T-helper 1 cell treated with Interleukin-12 subunit alpha and Interleukin-12 subunit beta and Interleukin-4 antibody, amounts not matched to agents 30 μg/mL and 1 μg/mL, for 36 hours (primary cell): ENCODE results near the gene LHPP.
"Not testable (repeated sequence)": the region's sequence is repeated elsewhere in the genome, so short reads cannot be mapped to it uniquely, and the experiment has no call there.

Experiments used
- H3K27ac Mint-ChIP-seq: one replicate; pipeline ENCODE4 v1.8.0; 2021; ENCODE audit warnings: mild to moderate bottlenecking, mixed read lengths
- H3K27me3 Mint-ChIP-seq: one replicate; pipeline ENCODE4 v1.8.0; 2021; ENCODE audit warnings: low read depth, mixed read lengths
- H3K36me3 Mint-ChIP-seq: one replicate; pipeline ENCODE4 v1.8.0; 2021; ENCODE audit warnings: low read depth, mixed read lengths
- H3K4me1 Mint-ChIP-seq: one replicate; pipeline ENCODE4 v1.8.0; 2021; ENCODE audit warnings: low read depth, mixed read lengths
- H3K4me3 Mint-ChIP-seq: one replicate; pipeline ENCODE4 v1.8.0; 2021; ENCODE audit warnings: mild to moderate bottlenecking, moderate library complexity, mixed read lengths
- H3K9me3 Mint-ChIP-seq: one replicate; pipeline ENCODE4 v1.8.0; 2021; ENCODE audit warnings: mixed read lengths

The LHPP gene

GRCh38 chr10:124430077-124430476 lies 31.5 kb upstream of the LHPP start:
- Mint-ChIP-seq H3K9me3 (no peaks in the 10 kb centered on the region), H3K4me3 (no peak overlapping the region), H3K4me1 (no peaks in the 10 kb centered on the region), H3K27ac (no peak overlapping the region), H3K36me3 (no peaks in the 10 kb centered on the region), H3K27me3 (peaks cover 14% of the 10 kb centered on the region)

DNA sequence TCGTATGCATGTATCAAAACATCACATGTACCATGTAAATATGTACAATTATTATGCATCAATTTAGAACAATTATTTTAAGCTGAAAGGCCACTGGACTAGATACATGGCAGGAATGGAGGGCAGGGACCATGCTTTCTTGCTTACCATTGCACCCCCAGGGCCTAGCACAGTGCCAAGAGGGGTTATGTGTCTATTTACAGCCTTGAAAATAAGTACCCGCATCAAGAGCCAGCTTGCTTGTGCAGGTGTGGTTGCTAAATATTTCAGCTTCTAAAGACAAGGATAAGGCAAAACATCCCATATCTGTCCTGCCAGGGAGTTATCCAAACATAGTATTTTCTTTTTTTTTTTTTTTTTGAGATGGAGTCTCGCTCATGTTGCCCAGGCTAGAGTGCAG lies 28.2 kb upstream of the LHPP start:
- Mint-ChIP-seq H3K4me1 (no peaks in the 10 kb centered on the region), H3K36me3 (no peaks in the 10 kb centered on the region), H3K27ac (no peak overlapping the region), H3K27me3 (peaks cover 11% of the 10 kb centered on the region), H3K4me3 (no peak overlapping the region), H3K9me3 (no peaks in the 10 kb centered on the region)

DNA sequence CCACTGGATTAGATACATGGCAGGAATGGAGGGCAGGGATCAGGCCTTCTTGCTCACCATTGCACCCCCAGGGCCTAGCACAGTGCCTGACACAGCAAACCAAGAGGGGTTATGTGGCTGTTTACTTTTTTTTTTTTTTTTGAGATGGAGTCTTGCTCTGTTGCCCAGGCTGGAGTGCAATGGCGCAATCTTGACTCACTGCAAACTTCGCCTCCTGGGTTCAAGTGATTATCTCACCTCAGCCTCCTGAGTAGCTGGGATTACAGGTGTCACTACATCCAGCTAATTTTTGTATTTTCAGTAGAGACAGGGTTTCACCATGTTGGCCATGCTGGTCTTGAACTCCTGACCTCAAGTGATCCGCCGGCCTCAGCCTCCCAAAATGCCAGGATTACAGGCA lies 25.9 kb upstream of the LHPP start:
- H3K4me3 Mint-ChIP-seq, H3K36me3 Mint-ChIP-seq, H3K9me3 Mint-ChIP-seq, H3K4me1 Mint-ChIP-seq, H3K27me3 Mint-ChIP-seq, H3K27ac Mint-ChIP-seq: not testable (repeated sequence)

- no peaks in the 10 kb centered on the region for H3K4me1 Mint-ChIP-seq
- H3K9me3 Mint-ChIP-seq, result no peaks in the 10 kb centered on the region
- no peak overlapping the region for H3K4me3 Mint-ChIP-seq
- H3K27me3 Mint-ChIP-seq, result peaks cover 9% of the 10 kb centered on the region
- H3K36me3 Mint-ChIP-seq, result no peaks in the 10 kb centered on the region
- no peak overlapping the region for H3K27ac Mint-ChIP-seq
These were observed 25.4 kb upstream of the LHPP start for GRCh38 chr10:124436191-124436638.

DNA sequence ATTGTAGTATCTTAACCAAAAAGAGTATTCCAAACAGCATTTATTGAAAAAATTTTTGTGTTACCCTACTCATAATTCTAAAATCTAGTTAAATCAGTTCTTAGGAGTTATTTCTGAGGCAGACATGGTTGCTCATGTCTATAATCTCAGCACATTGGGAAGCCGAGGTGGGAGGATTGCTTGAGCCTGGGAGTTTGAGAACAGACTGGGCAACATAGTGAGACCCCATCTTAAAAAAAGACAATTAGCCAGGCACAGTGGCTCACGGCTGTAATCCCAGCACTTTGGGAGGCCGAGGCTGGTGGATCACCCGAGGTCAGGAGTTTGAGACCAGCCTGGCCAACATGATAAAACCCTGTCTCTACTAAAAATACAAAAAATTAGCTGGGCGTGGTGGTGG lies 19.9 kb upstream of the LHPP start:
- peaks cover 33% of the 10 kb centered on the region for H3K27me3 Mint-ChIP-seq
- not testable (repeated sequence) for H3K36me3 Mint-ChIP-seq, H3K27ac Mint-ChIP-seq, H3K4me3 Mint-ChIP-seq, H3K4me1 Mint-ChIP-seq, H3K9me3 Mint-ChIP-seq

DNA sequence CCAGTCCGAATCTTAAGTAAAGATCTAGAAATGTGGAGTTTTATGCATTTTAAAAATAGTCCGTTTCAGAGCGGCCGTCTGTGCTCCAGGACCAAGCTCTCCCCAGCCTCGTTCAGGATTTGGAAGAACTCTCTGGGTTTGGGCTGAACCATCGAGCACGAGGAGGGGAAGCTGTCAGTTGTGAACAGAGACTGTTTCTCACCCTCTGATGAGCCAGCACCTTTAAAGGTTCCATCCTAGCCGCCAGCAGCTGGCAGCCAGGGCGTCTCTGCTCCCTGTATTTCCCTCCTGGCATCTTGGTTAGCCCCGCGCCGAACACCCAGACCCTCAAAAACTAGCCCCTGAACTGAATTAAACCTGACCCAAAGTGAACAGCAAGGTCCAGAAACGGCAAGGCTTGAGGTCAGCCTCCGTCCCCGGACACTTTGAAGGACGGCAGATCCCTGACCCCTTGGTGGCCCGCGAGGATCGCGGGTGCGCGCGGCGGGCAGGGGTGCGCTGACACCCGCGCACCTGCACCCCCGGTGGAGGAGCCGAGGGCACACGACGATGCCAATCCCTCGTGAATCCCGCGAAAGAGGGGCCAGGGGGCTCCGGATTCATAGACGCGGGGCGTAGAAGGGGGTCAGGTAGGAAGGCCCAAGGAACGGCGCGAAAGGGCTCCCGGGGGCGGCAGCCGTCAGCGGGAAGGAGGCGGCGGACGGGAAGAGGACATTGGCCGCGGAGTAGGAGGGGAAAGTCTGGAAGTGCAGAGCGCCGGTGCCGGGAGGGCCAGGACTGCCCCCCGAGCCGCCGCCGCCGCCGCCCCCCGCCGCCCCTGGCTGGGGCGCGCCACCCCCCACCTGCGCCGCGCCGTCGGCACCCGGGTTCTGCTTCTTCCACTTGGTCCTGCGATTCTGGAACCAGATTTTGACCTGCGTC lies 14.5 kb upstream of the LHPP start:
- H3K4me3 Mint-ChIP-seq, result no peak overlapping the region
- H3K27ac Mint-ChIP-seq, result no peak overlapping the region
- H3K9me3 Mint-ChIP-seq, result no peaks in the 10 kb centered on the region
- H3K4me1 Mint-ChIP-seq, result peaks cover 7% of the 10 kb centered on the region
- H3K36me3 Mint-ChIP-seq, result peaks cover 2% of the 10 kb centered on the region
- peaks cover 68% of the 10 kb centered on the region for H3K27me3 Mint-ChIP-seq

DNA sequence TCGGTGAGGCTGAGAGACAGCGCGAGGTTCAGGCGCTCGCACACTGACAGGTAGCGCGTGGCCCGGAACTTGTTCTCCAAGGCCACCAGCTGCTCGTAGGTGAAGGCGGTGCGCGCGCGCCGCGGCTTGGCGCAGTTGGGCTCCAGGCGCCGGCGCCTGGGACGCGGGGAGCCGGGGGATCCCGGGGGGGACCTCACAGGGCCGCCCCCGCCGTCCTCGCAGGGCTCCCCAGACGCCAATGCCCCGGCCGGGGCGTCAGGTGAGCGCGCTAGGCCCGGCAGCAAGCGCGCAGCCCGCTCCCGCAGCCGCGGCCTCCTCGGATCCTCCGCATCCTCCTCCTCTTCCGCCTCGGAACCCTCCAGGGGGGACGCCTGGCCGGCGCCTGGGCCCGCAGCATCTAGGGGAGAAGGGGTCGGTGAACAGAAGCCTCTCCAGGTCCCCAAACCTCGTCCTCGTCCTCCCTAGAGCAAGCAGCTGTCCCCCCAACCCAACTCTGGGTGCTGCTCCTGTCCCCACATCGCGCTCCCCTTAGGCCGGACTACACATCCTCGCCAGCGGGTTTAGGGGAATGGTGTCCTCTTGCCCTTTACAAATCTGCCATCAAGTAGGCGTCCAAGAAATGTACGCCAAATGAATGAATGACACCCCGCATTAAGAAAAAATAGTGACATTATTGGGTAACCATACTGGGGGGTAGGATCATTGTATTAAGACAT lies 13.7 kb upstream of the LHPP start:
- Mint-ChIP-seq H3K9me3 (no peaks in the 10 kb centered on the region), H3K4me3 (peak overlapping the region; percentile 10), H3K27me3 (peaks cover 76% of the 10 kb centered on the region), H3K36me3 (peaks cover 2% of the 10 kb centered on the region), H3K27ac (peak overlapping the region; percentile 20), H3K4me1 (peaks cover 7% of the 10 kb centered on the region)

GRCh38 chr10:124448696-124449169 lies 12.9 kb upstream of the LHPP start:
- H3K9me3 Mint-ChIP-seq, result no peaks in the 10 kb centered on the region
- peaks cover 76% of the 10 kb centered on the region for H3K27me3 Mint-ChIP-seq
- H3K27ac Mint-ChIP-seq, result no peak overlapping the region
- no peak overlapping the region for H3K4me3 Mint-ChIP-seq
- peaks cover 2% of the 10 kb centered on the region for H3K36me3 Mint-ChIP-seq
- peaks cover 7% of the 10 kb centered on the region for H3K4me1 Mint-ChIP-seq

GRCh38 chr10:124449170-124450011 lies 12.2 kb upstream of the LHPP start:
- H3K27ac Mint-ChIP-seq, result no peak overlapping the region
- no peak overlapping the region for H3K4me3 Mint-ChIP-seq

DNA sequence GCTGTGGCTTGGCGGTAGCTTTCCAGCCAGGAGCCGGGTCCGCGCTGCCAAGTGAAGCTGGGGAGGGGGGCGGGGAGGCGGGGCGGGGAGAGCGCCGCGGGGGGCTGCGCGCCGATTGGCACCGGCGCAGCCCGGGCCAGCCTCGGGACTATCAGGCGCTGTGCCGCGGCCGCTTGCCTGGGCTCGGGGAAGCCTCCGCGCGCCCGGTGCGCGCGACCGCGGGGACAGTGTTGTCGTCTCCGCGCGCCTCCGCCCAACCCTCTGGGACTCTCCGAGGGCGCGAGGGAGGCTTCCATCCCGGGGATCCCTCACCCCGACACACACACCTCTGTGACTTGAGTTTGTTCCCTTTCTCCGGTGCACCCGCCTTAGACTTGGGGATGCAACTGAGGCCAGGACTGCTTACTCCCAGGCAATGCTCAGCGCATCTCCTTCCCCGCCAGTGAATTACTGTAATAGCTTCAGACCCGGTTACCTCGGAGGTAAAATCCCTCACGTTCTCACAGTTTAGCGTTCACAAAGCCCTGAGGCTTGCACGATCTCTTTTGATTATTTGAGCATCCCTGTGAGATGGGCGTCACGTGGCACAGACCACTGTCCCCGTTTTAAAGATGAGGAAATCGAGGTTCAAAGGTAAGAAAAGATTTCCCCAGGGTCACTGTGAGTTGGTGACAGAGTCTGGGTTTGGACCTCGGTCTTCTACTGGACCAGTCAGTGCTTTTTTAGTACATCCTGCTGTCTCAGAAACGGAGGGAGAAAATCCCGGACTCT lies 11.4 kb upstream of the LHPP start, which contains the start of gene NKX1-2:
Gene NKX1-2 (minus strand): TSS at position 24 of the 771 bp plus-strand sequence. CDS start 92 bp downstream, outside the sequence.
- H3K4me3 Mint-ChIP-seq, result peak within 1 kb of the TSS; percentile 14
- H3K4me1 Mint-ChIP-seq, result peaks cover 7% of the 10 kb centered on the region
- no peaks in the 10 kb centered on the region for H3K9me3 Mint-ChIP-seq
- H3K36me3 Mint-ChIP-seq, result peaks cover 2% of the 10 kb centered on the region
- H3K27ac Mint-ChIP-seq, result no peak within 1 kb of the TSS
- peaks cover 85% of the 10 kb centered on the region for H3K27me3 Mint-ChIP-seq

More at GRCh38 chr10:124449170-124450011, 12.2 kb upstream of the LHPP start:
- Mint-ChIP-seq H3K27me3 (peaks cover 83% of the 10 kb centered on the region), H3K36me3 (peaks cover 2% of the 10 kb centered on the region), H3K9me3 (no peaks in the 10 kb centered on the region), H3K4me1 (peaks cover 7% of the 10 kb centered on the region)

GRCh38 chr10:124450783-124451057 lies 10.9 kb upstream of the LHPP start:
- Mint-ChIP-seq H3K27me3 (peaks cover 85% of the 10 kb centered on the region), H3K4me3 (no peak overlapping the region), H3K9me3 (no peaks in the 10 kb centered on the region), H3K4me1 (peaks cover 7% of the 10 kb centered on the region), H3K36me3 (peaks cover 2% of the 10 kb centered on the region), H3K27ac (no peak overlapping the region)

DNA sequence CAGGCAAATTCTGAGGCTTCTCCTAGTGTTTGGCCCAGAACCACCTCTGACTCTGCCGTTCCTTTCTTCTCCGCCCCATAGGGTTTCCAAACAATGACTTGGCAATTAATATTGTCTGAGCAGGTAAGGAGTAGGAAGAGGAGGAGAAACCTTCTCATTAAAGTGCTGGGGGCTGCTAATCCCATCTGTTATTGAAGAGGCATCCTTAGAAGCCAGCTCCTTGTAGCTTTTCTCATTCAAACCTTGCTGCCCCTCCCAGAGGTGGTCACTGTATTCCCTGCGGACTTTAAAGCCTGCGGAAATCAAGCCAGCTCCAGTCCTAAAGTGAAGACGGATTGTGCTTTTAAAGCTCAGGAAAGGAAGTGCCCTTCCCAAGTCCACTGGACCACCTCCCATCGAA lies 10.3 kb upstream of the LHPP start:
- Mint-ChIP-seq H3K27me3 (peaks cover 85% of the 10 kb centered on the region), H3K4me1 (peaks cover 7% of the 10 kb centered on the region), H3K36me3 (peaks cover 2% of the 10 kb centered on the region), H3K9me3 (no peaks in the 10 kb centered on the region), H3K4me3 (no peak overlapping the region), H3K27ac (no peak overlapping the region)

- no peak overlapping the region for H3K4me3 Mint-ChIP-seq
- H3K9me3 Mint-ChIP-seq, result no peaks in the 10 kb centered on the region
- no peaks in the 10 kb centered on the region for H3K36me3 Mint-ChIP-seq
- H3K27ac Mint-ChIP-seq, result no peak overlapping the region
- peaks cover 68% of the 10 kb centered on the region for H3K27me3 Mint-ChIP-seq
- H3K4me1 Mint-ChIP-seq, result peaks cover 4% of the 10 kb centered on the region
These were observed 7.5 kb upstream of the LHPP start for GRCh38 chr10:124453960-124454610.
